COLO668 (cell line): Measurements from ENCODE around the gene CORO7.

Source experiments
- DNase-seq: peaks from one replicate; lab custom pipeline; 2025; ENCODE audit not compliant: unreplicated experiment; lab: John Stamatoyannopoulos, UW

Gene CORO7

GRCh38 chr16:4416200-4417032 is at the start of gene CORO7:
Gene CORO7 (minus strand): TSS chr16:4416596. CDS start chr16:4416518, 78 bp downstream.
- DNase-seq: peak; percentile 98

- no peak for DNase-seq
Measured at GRCh38 chr16:4463522-4464163, 47.2 kb upstream of the CORO7 start.

- DNase-seq: no peak
Measured at GRCh38 chr16:4461250-4462085, 45.1 kb upstream of the CORO7 start.

GRCh38 chr16:4460936-4461249 is 44.5 kb upstream of the CORO7 start:
- DNase-seq: no peak

- no peak for DNase-seq
Measured at GRCh38 chr16:4455951-4456350, 39.6 kb upstream of the CORO7 start.

GRCh38 chr16:4455081-4455480 is 38.7 kb upstream of the CORO7 start:
- DNase-seq: no peak

- DNase-seq: no peak
Measured at GRCh38 chr16:4454623-4455022, 38.2 kb upstream of the CORO7 start.

- DNase-seq: no peak
Measured at GRCh38 chr16:4452674-4453073, 36.3 kb upstream of the CORO7 start.

- no peak for DNase-seq
Measured at GRCh38 chr16:4450931-4451519, 34.6 kb upstream of the CORO7 start.

- DNase-seq: no peak
Measured at GRCh38 chr16:4450430-4450829, 34.0 kb upstream of the CORO7 start.

GRCh38 chr16:4443986-4444385 is 27.6 kb upstream of the CORO7 start:
- no peak for DNase-seq

GRCh38 chr16:4443271-4443670 is 26.9 kb upstream of the CORO7 start:
- no peak for DNase-seq

- DNase-seq: no peak
Measured at GRCh38 chr16:4442371-4442770, 26.0 kb upstream of the CORO7 start.

GRCh38 chr16:4437366-4437765 is 21.0 kb upstream of the CORO7 start:
- DNase-seq: no peak

- DNase-seq: no peak
Measured at GRCh38 chr16:4435337-4436067, 19.1 kb upstream of the CORO7 start.

GRCh38 chr16:4433914-4434787 is 17.8 kb upstream of the CORO7 start:
- no peak for DNase-seq

- no peak for DNase-seq
Measured at GRCh38 chr16:4433228-4433627, 16.8 kb upstream of the CORO7 start.

GRCh38 chr16:4431023-4431422 is 14.6 kb upstream of the CORO7 start:
- DNase-seq: no peak

- no peak for DNase-seq
Measured at GRCh38 chr16:4428500-4428899, 12.1 kb upstream of the CORO7 start.
